Heart right ventricle (tissue), 16 donors: Measurements from ENCODE around the gene CNPPD1. TPM values are rescaled to one million over a fixed set of nuclear protein-coding genes. Genes with fewer than 3 reads are reported as not detected.

ENCODE experiments used
- ATAC-seq, 8 donors: fragments of 200-7000 bp; cut with Tn5 transposase; one replicate each; pipeline ENCODE4 v1.9.1; 2020; ENCODE audit warnings: mild to moderate bottlenecking in 8 of 8, moderate library complexity in 8 of 8, moderate number of reproducible peaks in 1 of 8
- DNase-seq, 2 donors: peaks; one replicate each; pipeline ENCODE4 v3.0.0-alpha.2; 2020
- H3K27ac ChIP-seq, 10 donors: fragments of 200-600 bp; sonication (generic) in 2 of 10; one replicate each; pipeline versions ENCODE4 v1.5.0 to v1.8.0; 2020 to 2022; ENCODE audit warnings: mild to moderate bottlenecking in 3 of 10
- H3K27me3 ChIP-seq, 7 donors: fragments of 200-600 bp; one replicate each; pipeline ENCODE4 v1.8.0; 2021 to 2022; ENCODE audit warnings: mild to moderate bottlenecking in 2 of 7
- H3K36me3 ChIP-seq, 9 donors: fragments of 200-600 bp; sonication (generic) in 1 of 9; one replicate each; pipeline versions ENCODE4 v1.5.0 to v1.8.0; 2020 to 2022; ENCODE audit warnings: mild to moderate bottlenecking in 2 of 9
- H3K4me1 ChIP-seq, 9 donors: fragments of 200-600 bp; sonication (generic) in 1 of 9; one replicate each; pipeline versions ENCODE4 v1.5.0 to v1.8.0; 2020 to 2022; ENCODE audit warnings: mild to moderate bottlenecking in 4 of 9
- H3K4me3 ChIP-seq, 10 donors: fragments of 200-600 bp; sonication (generic) in 2 of 10; one replicate each; pipeline versions ENCODE4 v1.5.0 to v1.8.0; 2020 to 2022; ENCODE audit warnings: mild to moderate bottlenecking in 7 of 10, moderate library complexity in 2 of 10
- H3K9me3 ChIP-seq, 11 donors: fragments of 200-600 bp in 10 of 11; sonication (generic) in 2 of 11; one replicate each; pipeline versions ENCODE4 v1.5.0 to v1.8.0; 2013 to 2022; ENCODE audit warnings: mild to moderate bottlenecking in 2 of 11, control low read depth in 1 of 11, moderate library complexity in 1 of 11
- WGBS, 2 donors: extraction: QIAGEN DNeasy Blood & Tissue Kit; methylation state at CpG; one replicate each; pipeline ENCODE4 v1.1.7; 2013; ENCODE audit warnings: inconsistent platforms in 1 of 2; 5-methylcytosine and 5-hydroxymethylcytosine counted together
- intact Hi-C, 10 donors: fragments of 100-400 bp; cut with DNase I; formaldehyde crosslinking; loops; one replicate each; pipeline versions ENCODE4 v1.11.1 to v1.14.2; 2022
- polyA plus RNA-seq, 2 donors: library from polyadenylated mRNA; stranded (reverse); fragments of 200-250 nt; gene quantifications; one replicate each; pipeline ENCODE4 v1.2.3, GENCODE V29; 2013
- total RNA-seq, 10 donors: library from RNA; stranded (reverse); fragmentation: NEBNext Ultra II Directional in 3 of 10; extraction: Animal tissue kit (Norgen Biotek cat#: 25700) in 3 of 10; gene quantifications; one replicate each; pipeline versions ENCODE4 v1.2.1 to v1.2.4, GENCODE V29; 2021 to 2023
- TF ChIP-seq, protein P1 (sequence below), 9 donors: fragments of 200-600 bp; sonication (generic) in 2 of 9; IDR thresholded peaks; one replicate each; pipeline versions ENCODE4 v1.5.0 to v1.8.0; 2021 to 2022; ENCODE audit warnings: antibody characterized with exemption in 9 of 9, mild to moderate bottlenecking in 5 of 9, moderate library complexity in 1 of 9
- donor health status: Arrhythmogenic right ventricular cardiomyopathy.
- donor health status: ischemic (EF 13 %, LVEDD 7.1; RV severe dilation, severe dysfunction).
- donor health status: healthy with polysubstance abuse.
- donor health status: DM: no; HTN: yes; CAD: no.
- donor health status: DM: no; HTN: no; CAD: no.
- donor health status: ischemic (EF 25% LVEDD 6.9; RV normal size, moderate dysfunction).
- donor health status: ischemic (EF 25% LVEDD 5.7; RV mildly dilated, moderate dysfunction).
- donor health status: healthy.
- donor health status: DM: yes; HTN: yes; CAD: no.
- donor health status: Ischemic cardiomyopathy.
- donor health status: ischemic (EF 35%, LVEDD 5.7; RV mildly dilated, moderate dysfunction).
- donor health status: nonischemic (EF 11% LVEDD 7.7; RV severe dilation, severe dysfunction).
- donor health status: DM: yes; HTN: yes; CAD: no.
- donor health status: PGD.
- donor health status: ischemic (EF 29% LVEDD 5.4; RV normal size, mild dysfunction).
- donor health status: nonischemic (EF 23%, LVEDD 6.1; RV moderate dilation, normal function).

The CNPPD1 gene
- total and polyA plus RNA-seq, 12 donors: 35.5 to 84.7 (median 63.6) TPM

GRCh38 chr2:219221957-219222518 lies 45.3 kb upstream of the CNPPD1 start:
- peaks cover 2 to 77% (median 58%) of the 10 kb centered on the region in 9 donors for H3K36me3 ChIP-seq

GRCh38 chr2:219220652-219221402 lies 44.1 kb upstream of the CNPPD1 start:
- H3K27ac ChIP-seq: no peak overlapping the region
- TF ChIP-seq, protein P1, sequence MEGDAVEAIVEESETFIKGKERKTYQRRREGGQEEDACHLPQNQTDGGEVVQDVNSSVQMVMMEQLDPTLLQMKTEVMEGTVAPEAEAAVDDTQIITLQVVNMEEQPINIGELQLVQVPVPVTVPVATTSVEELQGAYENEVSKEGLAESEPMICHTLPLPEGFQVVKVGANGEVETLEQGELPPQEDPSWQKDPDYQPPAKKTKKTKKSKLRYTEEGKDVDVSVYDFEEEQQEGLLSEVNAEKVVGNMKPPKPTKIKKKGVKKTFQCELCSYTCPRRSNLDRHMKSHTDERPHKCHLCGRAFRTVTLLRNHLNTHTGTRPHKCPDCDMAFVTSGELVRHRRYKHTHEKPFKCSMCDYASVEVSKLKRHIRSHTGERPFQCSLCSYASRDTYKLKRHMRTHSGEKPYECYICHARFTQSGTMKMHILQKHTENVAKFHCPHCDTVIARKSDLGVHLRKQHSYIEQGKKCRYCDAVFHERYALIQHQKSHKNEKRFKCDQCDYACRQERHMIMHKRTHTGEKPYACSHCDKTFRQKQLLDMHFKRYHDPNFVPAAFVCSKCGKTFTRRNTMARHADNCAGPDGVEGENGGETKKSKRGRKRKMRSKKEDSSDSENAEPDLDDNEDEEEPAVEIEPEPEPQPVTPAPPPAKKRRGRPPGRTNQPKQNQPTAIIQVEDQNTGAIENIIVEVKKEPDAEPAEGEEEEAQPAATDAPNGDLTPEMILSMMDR (IDR thresholded peaks at IDR 0.05): no peak
- H3K4me1 ChIP-seq: peaks cover 12 to 45% (median 35%) of the 10 kb centered on the region in 9 donors
- 87 to 90% methylated on average over 18 to 19 of the region's 19 CpGs for WGBS, 2 donors
- intact Hi-C loops: loop anchor here in 1 of 10 donors (10.0 kb wide), 1 partner anchor 74 kb away; no protein-coding TSS in a partner anchor
- DNase-seq (no peak), ATAC-seq (no peak)
- peaks cover 2 to 72% (median 54%) of the 10 kb centered on the region in 9 donors for H3K36me3 ChIP-seq
- H3K4me3 ChIP-seq: no peak overlapping the region
- no peaks in the 10 kb centered on the region for H3K27me3 ChIP-seq
- H3K9me3 ChIP-seq: no peaks in the 10 kb centered on the region

More at GRCh38 chr2:219221957-219222518, 45.3 kb upstream of the CNPPD1 start:
- Histone ChIP-seq H3K4me3 (no peak overlapping the region), H3K9me3 (no peaks in the 10 kb centered on the region), H3K4me1 (peaks cover 12 to 48% (median 33%) of the 10 kb centered on the region in 9 donors), H3K27ac (no peak overlapping the region), H3K27me3 (no peaks in the 10 kb centered on the region)
- no peak for ATAC-seq
- TF ChIP-seq, protein P1 (IDR thresholded peaks at IDR 0.05): no peak
- intact Hi-C loops: loop anchor here in 1 of 10 donors (10.0 kb wide), 1 partner anchor 73 kb away; no protein-coding TSS in a partner anchor
- WGBS, 2 donors: 93 to 94% methylated on average over 16 of the region's 16 CpGs
- DNase-seq: no peak

DNA sequence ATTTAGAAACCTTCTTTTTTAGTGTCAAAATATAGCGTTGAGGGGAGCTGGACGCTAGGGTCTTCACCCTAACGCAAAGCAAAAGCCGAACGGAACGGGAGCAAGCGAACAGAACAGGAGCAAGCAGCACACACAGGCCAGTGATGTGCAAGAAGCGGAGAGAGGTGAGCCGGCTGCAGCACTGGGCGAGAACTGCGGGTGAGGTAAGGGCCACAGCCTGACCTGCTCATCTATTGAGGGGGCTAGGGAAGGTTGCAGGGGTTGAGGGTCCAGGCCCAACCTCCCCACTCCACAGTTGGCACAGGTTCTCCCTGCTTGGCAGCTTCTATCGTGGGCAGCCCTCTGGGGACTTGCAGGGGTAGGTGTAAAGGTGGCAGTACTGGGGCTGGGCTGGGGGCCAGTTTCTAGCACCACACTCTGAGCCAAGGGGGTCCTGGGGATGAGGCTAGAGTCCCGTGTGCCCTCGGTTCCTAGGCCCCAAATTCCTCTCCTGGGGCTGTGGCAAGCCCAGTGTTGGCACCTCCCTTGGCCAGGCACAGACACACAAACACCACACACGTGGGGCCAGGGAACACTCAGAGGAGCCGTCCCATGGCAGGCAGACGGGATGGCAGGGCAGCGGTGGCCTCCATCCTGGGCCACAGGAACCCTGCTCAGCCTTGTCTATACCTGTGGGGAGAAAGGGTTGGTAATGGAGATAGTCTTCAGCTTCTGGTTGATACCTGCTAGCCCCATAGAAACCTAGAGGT lies 43.2 kb upstream of the CNPPD1 start:
- Histone ChIP-seq H3K36me3 (peaks cover 2 to 72% (median 52%) of the 10 kb centered on the region in 9 donors), H3K4me3 (peak overlapping the region in 4 of 10 donors; percentile 62 to 75 (median 65)), H3K4me1 (peaks cover 12 to 40% (median 35%) of the 10 kb centered on the region in 9 donors), H3K9me3 (no peaks in the 10 kb centered on the region), H3K27me3 (no peaks in the 10 kb centered on the region), H3K27ac (peak overlapping the region in 4 of 10 donors; percentile 90 to 93 (median 92))
- TF ChIP-seq, protein P1 (IDR thresholded peaks at IDR 0.05): no peak
- ATAC-seq (no peak), DNase-seq (no peak)
- 86 to 89% methylated on average over 18 of the region's 18 CpGs for WGBS, 2 donors
- intact Hi-C loops: loop anchor here in 5 of 10 donors (2.0 to 10.0 kb wide), 4 partner anchors 43 to 75 kb away; partner anchors contain the start of genes CNPPD1 (in 2 of the 5), RETREG2 (in 2 of the 5) and NHEJ1 (in 1 of the 5)
